LNCAP (cell line): ENCODE measurements around the gene ACTL9.

ENCODE experiments used
- CTCF ChIP-seq: fragments of 450-650 bp; IDR thresholded peaks from 2 replicates; pipeline ENCODE4 v1.5.1; 2017; ENCODE audit warnings: mild to moderate bottlenecking

ACTL9 gene

DNA sequence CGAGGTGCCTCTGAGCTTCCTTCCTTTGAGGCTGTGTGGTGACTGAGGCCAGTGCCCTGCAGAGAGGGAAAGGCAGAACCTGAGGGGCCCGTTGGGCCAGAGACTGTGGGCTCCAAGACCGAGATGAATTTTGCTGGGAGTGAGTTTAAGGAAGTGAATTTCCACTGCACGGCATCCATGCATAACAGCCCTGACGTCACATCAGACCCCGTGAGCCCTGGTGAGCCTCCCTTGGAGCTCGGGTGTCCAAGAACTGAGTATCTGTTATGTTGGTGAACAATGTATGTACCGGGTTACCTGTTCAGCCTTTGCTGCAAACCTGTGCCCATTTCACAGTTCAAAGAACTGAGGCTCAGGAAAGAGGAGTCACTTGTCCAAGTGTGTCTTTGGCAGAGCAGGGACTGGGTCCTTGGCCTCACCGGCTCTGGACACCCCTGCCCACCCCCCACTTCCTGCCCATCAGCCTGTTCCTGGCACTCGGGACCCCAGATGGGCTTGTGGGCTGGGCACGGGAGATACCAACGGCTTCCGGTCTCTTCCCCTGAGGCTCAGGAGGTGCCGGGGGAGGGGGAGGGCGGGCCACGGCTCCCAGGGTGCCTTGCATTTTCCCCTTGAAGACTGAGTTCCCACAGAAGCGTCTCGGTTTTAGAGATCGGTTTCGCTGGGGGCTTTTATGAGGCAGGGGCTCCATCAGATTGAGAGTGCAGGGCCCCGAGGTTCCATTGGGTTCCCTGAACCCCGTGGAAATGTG lies 34.5 kb downstream of the ACTL9 start:
- TF ChIP-seq CTCF = no peak

DNA sequence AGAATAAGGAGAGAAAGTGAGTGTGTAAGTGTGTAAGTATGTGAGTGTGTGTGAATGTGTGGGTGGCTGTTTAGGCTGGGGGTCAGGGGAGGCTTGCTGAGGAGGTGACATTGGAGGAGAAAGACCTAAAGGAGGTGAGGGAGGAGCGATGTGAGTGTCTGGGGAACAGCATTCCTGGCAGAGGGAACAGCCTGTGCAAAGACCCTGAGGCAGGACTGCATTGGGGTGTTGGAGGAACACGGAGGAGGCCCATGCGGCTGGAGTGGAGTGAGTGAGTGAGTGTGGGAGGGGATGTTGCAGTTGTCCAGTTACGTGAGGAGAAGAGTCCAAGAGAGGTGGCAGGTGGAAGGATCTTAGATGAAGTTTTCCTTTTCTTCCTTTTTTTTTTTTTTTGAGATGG lies 36.3 kb downstream of the ACTL9 start:
- no peak for TF ChIP-seq CTCF

GRCh38 chr19:8659905-8660304 lies 38.7 kb downstream of the ACTL9 start:
- TF ChIP-seq CTCF = no peak

GRCh38 chr19:8657869-8658268 lies 40.7 kb downstream of the ACTL9 start:
- no peak for TF ChIP-seq CTCF

DNA sequence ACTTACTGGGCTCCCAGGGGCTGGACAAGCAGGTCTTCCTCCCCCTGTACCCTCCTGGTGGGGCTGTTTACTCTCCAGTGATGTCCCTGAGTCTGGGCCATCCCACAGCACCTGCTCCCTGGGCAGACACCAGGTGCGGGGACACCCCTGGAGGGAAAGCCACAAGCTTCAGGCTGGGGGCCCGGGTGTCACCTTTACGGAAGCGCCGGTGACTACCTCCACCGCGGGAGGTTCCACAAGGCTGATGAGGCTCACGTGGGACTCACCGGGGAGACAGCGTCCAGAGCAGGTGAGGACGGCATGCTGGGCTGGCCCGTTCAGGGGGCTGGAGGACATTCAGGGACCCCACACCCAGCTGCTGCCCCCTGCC lies 43.3 kb downstream of the ACTL9 start:
- no peak for TF ChIP-seq CTCF

DNA sequence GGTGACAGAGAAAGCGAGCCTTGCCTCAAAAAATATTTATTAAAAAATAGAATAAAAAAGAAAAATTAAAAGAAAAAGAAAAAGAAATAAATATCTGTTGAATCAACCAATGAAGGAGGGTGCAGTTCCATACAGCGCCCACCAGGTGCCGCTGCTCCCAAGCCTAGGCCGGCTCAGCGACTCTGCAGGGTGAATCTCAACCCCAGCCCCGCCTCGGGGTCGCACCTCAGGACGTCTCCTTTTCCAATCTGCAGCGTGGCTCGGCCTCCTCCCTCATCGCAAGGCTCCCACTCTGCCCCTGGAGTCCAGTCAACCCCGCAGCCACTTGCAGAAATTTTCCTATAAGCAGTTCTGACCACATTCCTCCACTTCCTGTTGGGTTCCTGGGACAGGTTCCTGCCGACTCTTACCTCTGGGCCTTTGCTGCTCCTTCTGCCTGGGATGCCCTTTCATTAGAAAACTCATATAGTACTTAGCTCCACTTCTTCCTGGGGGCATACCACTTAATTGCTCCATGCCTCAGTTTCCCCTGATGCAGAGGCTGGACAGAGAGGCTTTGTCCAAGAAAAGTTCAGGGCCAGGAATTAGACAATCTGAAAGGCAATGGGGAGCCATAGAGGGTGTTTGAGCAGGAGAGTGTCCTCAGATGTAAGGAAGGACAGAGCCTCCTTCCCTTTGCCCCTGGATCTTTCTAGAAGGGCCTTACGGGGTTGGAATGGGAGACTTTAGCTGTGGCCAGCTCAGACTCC lies 43.8 kb downstream of the ACTL9 start:
- peak; percentile 88 for TF ChIP-seq CTCF

GRCh38 chr19:8648240-8648639 lies 50.4 kb downstream of the ACTL9 start:
- no peak for TF ChIP-seq CTCF
